ENCODE results near the gene PLCH2. TPM values are rescaled to one million over a fixed set of nuclear protein-coding genes. Genes with fewer than 3 reads are reported as not detected.

PLCH2 gene
- total and polyA plus RNA-seq, 4 donors = 0.33 to 1.3 (median 1.0) TPM; not detected in 1

DNA sequence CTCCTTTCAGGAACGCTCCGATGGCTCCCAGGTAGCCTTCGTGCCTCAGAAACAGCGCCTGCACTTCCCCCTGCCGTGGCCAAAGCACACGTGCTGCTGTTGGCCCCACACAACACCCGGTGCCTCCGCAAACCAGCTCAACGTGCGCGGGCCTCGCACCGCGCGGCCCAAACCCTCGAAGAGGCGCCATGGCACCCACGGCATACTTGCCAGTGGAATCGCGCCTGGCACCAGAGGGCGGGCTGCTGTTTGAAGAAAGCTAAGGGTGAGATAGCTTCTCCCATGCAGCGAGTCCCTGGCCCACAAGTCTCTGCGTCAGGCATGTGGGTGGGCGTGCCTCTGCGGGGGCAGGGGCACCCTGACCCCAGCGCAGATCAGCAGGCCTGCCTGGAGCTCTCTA, 42.4 kb downstream of the PLCH2 start:
- Histone ChIP-seq H3K9me3 (ENCODE audit: control insufficient read depth in 4 of 4, low read length in 3 of 4) (no peaks in the 10 kb centered on the region), H3K9ac (ENCODE audit: low read depth in 1 of 2, low read length in 2 of 2) (no peak overlapping the region), H3K4me1 (ENCODE audit: control insufficient read depth in 4 of 4, insufficient read depth in 4 of 4, low read length in 3 of 4) (peaks cover 6 to 18% (median 16%) of the 10 kb centered on the region in 4 donors), H3K27me3 (ENCODE audit: control insufficient read depth in 4 of 4, insufficient read depth in 4 of 4, low read length in 3 of 4) (no peaks in the 10 kb centered on the region), H3K4me3 (ENCODE audit: low read depth in 1 of 3, low read length in 3 of 3) (no peak overlapping the region), H3K27ac (ENCODE audit: low read depth in 1 of 2, low read length in 2 of 2) (no peak overlapping the region), H3K36me3 (ENCODE audit: control insufficient read depth in 4 of 4, insufficient read depth in 3 of 4, low read depth in 1 of 4, low read length in 3 of 4) (peaks cover 27 to 70% (median 39%) of the 10 kb centered on the region in 4 donors)
- DNase-seq (ENCODE audit: low spot score) = no peak
- WGBS = 97% methylated on average over 26 of the region's 26 CpGs
- TF ChIP-seq GABPA (IDR thresholded peaks at IDR 0.05 in 1 of 2, conservative IDR thresholded peaks at IDR 0.05 in 1 of 2) = no peak
- no peak for TF ChIP-seq YY1 (IDR thresholded peaks at IDR 0.05)
- TF ChIP-seq, protein P1, sequence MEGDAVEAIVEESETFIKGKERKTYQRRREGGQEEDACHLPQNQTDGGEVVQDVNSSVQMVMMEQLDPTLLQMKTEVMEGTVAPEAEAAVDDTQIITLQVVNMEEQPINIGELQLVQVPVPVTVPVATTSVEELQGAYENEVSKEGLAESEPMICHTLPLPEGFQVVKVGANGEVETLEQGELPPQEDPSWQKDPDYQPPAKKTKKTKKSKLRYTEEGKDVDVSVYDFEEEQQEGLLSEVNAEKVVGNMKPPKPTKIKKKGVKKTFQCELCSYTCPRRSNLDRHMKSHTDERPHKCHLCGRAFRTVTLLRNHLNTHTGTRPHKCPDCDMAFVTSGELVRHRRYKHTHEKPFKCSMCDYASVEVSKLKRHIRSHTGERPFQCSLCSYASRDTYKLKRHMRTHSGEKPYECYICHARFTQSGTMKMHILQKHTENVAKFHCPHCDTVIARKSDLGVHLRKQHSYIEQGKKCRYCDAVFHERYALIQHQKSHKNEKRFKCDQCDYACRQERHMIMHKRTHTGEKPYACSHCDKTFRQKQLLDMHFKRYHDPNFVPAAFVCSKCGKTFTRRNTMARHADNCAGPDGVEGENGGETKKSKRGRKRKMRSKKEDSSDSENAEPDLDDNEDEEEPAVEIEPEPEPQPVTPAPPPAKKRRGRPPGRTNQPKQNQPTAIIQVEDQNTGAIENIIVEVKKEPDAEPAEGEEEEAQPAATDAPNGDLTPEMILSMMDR (IDR thresholded peaks at IDR 0.05; ENCODE audit: low read depth, low read length, missing input control) = no peak

DNA sequence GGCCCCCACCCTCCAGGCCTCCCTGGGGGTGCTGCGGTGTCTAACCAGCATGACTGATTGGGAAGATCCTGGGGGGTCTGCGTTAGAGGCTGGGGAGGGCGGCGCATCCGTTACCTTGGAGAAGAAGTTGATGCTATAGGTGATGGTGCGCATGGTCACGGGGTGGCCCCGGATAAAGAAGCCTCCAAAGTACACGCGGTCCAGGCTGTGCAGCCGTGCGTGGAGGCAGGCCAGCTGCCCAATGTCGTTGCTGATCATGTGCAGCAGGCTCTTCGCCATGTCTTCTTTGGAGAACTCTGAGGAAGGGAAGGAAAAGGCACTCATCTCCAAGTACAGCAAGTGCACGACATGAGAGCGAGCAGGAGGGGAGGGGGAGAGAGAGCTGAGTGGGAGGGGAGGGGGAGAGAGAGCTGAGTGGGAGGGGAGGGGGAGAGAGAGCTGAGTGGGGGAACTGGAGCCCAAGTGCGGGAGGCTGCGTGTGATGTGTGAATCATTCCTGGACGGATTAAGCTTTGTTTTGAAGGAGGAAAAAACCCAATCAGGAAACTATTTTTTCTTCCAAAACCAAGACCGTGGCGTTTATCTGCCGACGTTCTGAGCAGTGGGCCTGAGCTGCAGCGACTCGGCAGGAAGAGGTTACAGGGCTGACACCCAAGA, 43.1 kb downstream of the PLCH2 start:
- H3K9me3 ChIP-seq (ENCODE audit: control insufficient read depth in 4 of 4, low read length in 3 of 4) = no peaks in the 10 kb centered on the region
- no peaks in the 10 kb centered on the region for H3K27me3 ChIP-seq (ENCODE audit: control insufficient read depth in 4 of 4, insufficient read depth in 4 of 4, low read length in 3 of 4)
- no peak overlapping the region for H3K9ac ChIP-seq (ENCODE audit: low read depth in 1 of 2, low read length in 2 of 2)
- TF ChIP-seq, protein P2, sequence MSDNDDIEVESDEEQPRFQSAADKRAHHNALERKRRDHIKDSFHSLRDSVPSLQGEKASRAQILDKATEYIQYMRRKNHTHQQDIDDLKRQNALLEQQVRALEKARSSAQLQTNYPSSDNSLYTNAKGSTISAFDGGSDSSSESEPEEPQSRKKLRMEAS (IDR thresholded peaks at IDR 0.05) = no peak
- TF ChIP-seq GABPA (IDR thresholded peaks at IDR 0.05 in 1 of 2, conservative IDR thresholded peaks at IDR 0.05 in 1 of 2) (no peak), EGR1 (IDR thresholded peaks at IDR 0.05; ENCODE audit: low read depth in 2 of 2) (no peak), RXRA (IDR thresholded peaks at IDR 0.05) (no peak), TAF1 (conservative IDR thresholded peaks at IDR 0.05) (no peak), HNF4G (IDR thresholded peaks at IDR 0.05) (no peak), NR2F2 (IDR thresholded peaks at IDR 0.05) (no peak), YY1 (IDR thresholded peaks at IDR 0.05) (no peak)
- TF ChIP-seq, protein P3, sequence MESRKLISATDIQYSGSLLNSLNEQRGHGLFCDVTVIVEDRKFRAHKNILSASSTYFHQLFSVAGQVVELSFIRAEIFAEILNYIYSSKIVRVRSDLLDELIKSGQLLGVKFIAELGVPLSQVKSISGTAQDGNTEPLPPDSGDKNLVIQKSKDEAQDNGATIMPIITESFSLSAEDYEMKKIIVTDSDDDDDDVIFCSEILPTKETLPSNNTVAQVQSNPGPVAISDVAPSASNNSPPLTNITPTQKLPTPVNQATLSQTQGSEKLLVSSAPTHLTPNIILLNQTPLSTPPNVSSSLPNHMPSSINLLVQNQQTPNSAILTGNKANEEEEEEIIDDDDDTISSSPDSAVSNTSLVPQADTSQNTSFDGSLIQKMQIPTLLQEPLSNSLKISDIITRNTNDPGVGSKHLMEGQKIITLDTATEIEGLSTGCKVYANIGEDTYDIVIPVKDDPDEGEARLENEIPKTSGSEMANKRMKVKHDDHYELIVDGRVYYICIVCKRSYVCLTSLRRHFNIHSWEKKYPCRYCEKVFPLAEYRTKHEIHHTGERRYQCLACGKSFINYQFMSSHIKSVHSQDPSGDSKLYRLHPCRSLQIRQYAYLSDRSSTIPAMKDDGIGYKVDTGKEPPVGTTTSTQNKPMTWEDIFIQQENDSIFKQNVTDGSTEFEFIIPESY (IDR thresholded peaks at IDR 0.05) = no peak
- H3K4me3 ChIP-seq (ENCODE audit: low read depth in 1 of 3, low read length in 3 of 3) = no peak overlapping the region
- 96% methylated on average over 25 of the region's 25 CpGs for WGBS
- H3K36me3 ChIP-seq (ENCODE audit: control insufficient read depth in 4 of 4, insufficient read depth in 3 of 4, low read depth in 1 of 4, low read length in 3 of 4) = peaks cover 22 to 64% (median 35%) of the 10 kb centered on the region in 4 donors
- H3K4me1 ChIP-seq (ENCODE audit: control insufficient read depth in 4 of 4, insufficient read depth in 4 of 4, low read length in 3 of 4) = peaks cover 11 to 24% (median 22%) of the 10 kb centered on the region in 4 donors
- H3K27ac ChIP-seq (ENCODE audit: low read depth in 1 of 2, low read length in 2 of 2) = no peak overlapping the region
- no peak for DNase-seq (ENCODE audit: low spot score)

DNA sequence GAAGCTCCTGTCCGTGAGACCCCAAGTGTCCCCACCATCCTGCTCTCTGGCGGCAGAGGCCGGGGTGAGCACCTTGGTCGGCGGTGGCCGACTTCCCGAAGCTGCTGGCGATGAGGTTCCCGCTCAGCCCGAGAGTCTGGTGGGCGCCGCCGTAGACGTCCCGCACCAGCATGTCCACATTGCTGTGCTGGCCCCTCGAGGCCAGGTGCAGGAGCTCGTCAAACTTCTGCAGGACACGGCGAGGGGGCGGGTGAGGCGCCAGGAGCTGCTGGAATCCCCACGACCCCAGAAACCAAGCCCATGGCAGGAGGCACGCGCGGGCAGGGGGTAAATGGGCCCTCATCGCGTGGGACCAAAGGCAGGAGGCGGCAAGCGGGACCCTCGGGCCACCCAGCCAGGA, 43.6 kb downstream of the PLCH2 start:
- H3K27ac ChIP-seq (ENCODE audit: low read depth in 1 of 2, low read length in 2 of 2) = no peak overlapping the region
- WGBS = 96% methylated on average over 30 of the region's 30 CpGs
- H3K4me3 ChIP-seq (ENCODE audit: low read depth in 1 of 3, low read length in 3 of 3) = no peak overlapping the region
- peaks cover 20 to 62% (median 35%) of the 10 kb centered on the region in 4 donors for H3K36me3 ChIP-seq (ENCODE audit: control insufficient read depth in 4 of 4, insufficient read depth in 3 of 4, low read depth in 1 of 4, low read length in 3 of 4)
- no peaks in the 10 kb centered on the region for H3K27me3 ChIP-seq (ENCODE audit: control insufficient read depth in 4 of 4, insufficient read depth in 4 of 4, low read length in 3 of 4)
- TF ChIP-seq, protein P4, sequence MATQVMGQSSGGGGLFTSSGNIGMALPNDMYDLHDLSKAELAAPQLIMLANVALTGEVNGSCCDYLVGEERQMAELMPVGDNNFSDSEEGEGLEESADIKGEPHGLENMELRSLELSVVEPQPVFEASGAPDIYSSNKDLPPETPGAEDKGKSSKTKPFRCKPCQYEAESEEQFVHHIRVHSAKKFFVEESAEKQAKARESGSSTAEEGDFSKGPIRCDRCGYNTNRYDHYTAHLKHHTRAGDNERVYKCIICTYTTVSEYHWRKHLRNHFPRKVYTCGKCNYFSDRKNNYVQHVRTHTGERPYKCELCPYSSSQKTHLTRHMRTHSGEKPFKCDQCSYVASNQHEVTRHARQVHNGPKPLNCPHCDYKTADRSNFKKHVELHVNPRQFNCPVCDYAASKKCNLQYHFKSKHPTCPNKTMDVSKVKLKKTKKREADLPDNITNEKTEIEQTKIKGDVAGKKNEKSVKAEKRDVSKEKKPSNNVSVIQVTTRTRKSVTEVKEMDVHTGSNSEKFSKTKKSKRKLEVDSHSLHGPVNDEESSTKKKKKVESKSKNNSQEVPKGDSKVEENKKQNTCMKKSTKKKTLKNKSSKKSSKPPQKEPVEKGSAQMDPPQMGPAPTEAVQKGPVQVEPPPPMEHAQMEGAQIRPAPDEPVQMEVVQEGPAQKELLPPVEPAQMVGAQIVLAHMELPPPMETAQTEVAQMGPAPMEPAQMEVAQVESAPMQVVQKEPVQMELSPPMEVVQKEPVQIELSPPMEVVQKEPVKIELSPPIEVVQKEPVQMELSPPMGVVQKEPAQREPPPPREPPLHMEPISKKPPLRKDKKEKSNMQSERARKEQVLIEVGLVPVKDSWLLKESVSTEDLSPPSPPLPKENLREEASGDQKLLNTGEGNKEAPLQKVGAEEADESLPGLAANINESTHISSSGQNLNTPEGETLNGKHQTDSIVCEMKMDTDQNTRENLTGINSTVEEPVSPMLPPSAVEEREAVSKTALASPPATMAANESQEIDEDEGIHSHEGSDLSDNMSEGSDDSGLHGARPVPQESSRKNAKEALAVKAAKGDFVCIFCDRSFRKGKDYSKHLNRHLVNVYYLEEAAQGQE (IDR thresholded peaks at IDR 0.05) = no peak
- no peak for TF ChIP-seq RAD21 (IDR thresholded peaks at IDR 0.05)
- no peak for TF ChIP-seq FOXA2 (IDR thresholded peaks at IDR 0.05)
- TF ChIP-seq NR2F2 (IDR thresholded peaks at IDR 0.05) = no peak
- TF ChIP-seq, protein P2 (IDR thresholded peaks at IDR 0.05) = no peak
- DNase-seq (ENCODE audit: low spot score) = no peak
- H3K9me3 ChIP-seq (ENCODE audit: control insufficient read depth in 4 of 4, low read length in 3 of 4) = no peaks in the 10 kb centered on the region
- H3K4me1 ChIP-seq (ENCODE audit: control insufficient read depth in 4 of 4, insufficient read depth in 4 of 4, low read length in 3 of 4) = peaks cover 13 to 30% (median 28%) of the 10 kb centered on the region in 4 donors
- H3K9ac ChIP-seq (ENCODE audit: low read depth in 1 of 2, low read length in 2 of 2) = no peak overlapping the region

Data from liver (tissue), 9 donors.